Measurements from ENCODE around the gene MT1M.

DNA sequence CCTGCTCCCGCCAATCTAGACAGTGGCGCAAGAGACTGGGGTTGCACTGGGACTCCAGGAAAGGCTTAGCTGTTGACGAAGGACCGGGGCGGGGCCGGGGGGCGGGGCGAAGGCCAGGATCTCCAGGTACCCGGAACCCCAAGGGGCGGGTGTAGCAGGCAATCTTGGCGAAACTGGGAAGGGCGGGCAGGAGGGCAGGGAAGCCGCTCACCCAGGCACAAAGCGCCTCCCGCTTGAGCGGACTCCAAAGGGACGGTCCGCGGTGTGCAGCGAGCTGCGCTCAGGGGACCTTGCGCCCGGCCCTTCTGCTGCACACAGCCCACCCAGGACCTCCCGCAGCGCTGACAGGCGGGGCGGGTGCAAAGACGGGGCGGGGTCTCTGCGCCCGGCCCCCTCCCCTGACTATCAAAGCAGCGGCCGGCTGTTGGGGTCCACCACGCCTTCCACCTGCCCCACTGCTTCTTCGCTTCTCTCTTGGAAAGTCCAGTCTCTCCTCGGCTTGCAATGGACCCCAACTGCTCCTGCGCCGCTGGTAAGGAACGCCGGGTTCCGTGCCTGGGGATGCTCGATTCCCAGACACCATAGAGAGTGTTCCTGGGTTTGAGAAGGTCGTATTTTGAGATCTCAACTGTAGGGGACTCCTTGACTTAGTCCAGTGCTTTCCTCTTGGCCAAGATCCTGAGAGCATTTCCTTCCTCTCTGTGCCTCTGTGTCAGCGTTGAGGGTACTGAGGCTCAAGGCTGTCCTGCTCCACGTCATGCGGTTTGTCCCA is 25.3 kb downstream of the MT1M start, which contains the start of gene MT1F:
- TF ChIP-seq, protein P1, sequence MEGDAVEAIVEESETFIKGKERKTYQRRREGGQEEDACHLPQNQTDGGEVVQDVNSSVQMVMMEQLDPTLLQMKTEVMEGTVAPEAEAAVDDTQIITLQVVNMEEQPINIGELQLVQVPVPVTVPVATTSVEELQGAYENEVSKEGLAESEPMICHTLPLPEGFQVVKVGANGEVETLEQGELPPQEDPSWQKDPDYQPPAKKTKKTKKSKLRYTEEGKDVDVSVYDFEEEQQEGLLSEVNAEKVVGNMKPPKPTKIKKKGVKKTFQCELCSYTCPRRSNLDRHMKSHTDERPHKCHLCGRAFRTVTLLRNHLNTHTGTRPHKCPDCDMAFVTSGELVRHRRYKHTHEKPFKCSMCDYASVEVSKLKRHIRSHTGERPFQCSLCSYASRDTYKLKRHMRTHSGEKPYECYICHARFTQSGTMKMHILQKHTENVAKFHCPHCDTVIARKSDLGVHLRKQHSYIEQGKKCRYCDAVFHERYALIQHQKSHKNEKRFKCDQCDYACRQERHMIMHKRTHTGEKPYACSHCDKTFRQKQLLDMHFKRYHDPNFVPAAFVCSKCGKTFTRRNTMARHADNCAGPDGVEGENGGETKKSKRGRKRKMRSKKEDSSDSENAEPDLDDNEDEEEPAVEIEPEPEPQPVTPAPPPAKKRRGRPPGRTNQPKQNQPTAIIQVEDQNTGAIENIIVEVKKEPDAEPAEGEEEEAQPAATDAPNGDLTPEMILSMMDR (IDR thresholded peaks at IDR 0.05) = no peak
- TF ChIP-seq POLR2A (IDR thresholded peaks at IDR 0.05) = peak; percentile 17 to 65
